IMR-90 (cell line): ENCODE results near the gene INAVA. TPM values are rescaled to one million over a fixed set of nuclear protein-coding genes. Genes with fewer than 3 reads are reported as not detected.

Source experiments
- ATAC-seq: fragments of 200-7000 bp; cut with Tn5 transposase; 2 replicates; pipeline ENCODE4 v1.9.1; 2020; ENCODE audit warnings: low read depth, mild to moderate bottlenecking, moderate library complexity
- BruUV-seq: library from RNA; stranded (reverse); fragments of 400-500 nt; replicated peaks from 2 replicates; lab custom pipeline; 2021; lab: Mats Ljungman, UMichigan
- CTCF ChIA-PET: fragments of 300-600 bp; formaldehyde crosslinking; extraction: SDS; loops from one replicate; lab custom pipeline; 2021; ENCODE audit warnings: antibody characterized with exemption; lab: Yijun Ruan, JAX
- POLR2A ChIA-PET: fragments of 300-600 bp; sonication (Branson Sonifier 250); formaldehyde crosslinking; loops from one replicate; lab custom pipeline; 2022; ENCODE audit warnings: antibody characterized with exemption; ENCODE audit not compliant: unreplicated experiment; lab: Charles Lee
- DNase-seq: peaks from one replicate; pipeline ENCODE4 v3.0.0; 2013
- H2AFZ ChIP-seq: replicated peaks from 2 replicates; pipeline ENCODE3; 2013; ENCODE audit warnings: low read length, mild to moderate bottlenecking; ENCODE audit not compliant: poor library complexity
- H2AK5ac ChIP-seq: 2 replicates; pipeline ENCODE4 v1.6.1; 2013; ENCODE audit warnings: low read depth, low read length, inconsistent platforms
- H2AK9ac ChIP-seq: replicated peaks from 2 replicates; pipeline ENCODE3; 2013; ENCODE audit warnings: mild to moderate bottlenecking, low read depth, low read length, moderate library complexity; ENCODE audit not compliant: poor library complexity
- H2BK120ac ChIP-seq: 2 replicates; pipeline ENCODE4 v1.6.1; 2013; ENCODE audit warnings: low read depth, low read length, inconsistent platforms
- H2BK15ac ChIP-seq: 3 replicates; pipeline ENCODE4 v1.6.1; 2013; ENCODE audit warnings: low read depth, low read length, inconsistent platforms
- H2BK20ac ChIP-seq: 2 replicates; pipeline ENCODE4 v1.6.1; 2013; ENCODE audit warnings: low read depth, mild to moderate bottlenecking, inconsistent platforms, low read length, moderate library complexity
- H2BK5ac ChIP-seq: 2 replicates; pipeline ENCODE4 v1.6.1; 2013; ENCODE audit warnings: mild to moderate bottlenecking, low read depth, low read length, inconsistent platforms; ENCODE audit not compliant: poor library complexity, severe bottlenecking
- H3K14ac ChIP-seq: replicated peaks from 2 replicates; pipeline ENCODE4 v1.6.1; 2013; ENCODE audit warnings: low read depth, low read length, inconsistent platforms
- H3K18ac ChIP-seq: 2 replicates; pipeline ENCODE4 v1.6.1; 2013; ENCODE audit warnings: low read depth, low read length, control low read depth
- H3K23ac ChIP-seq: 2 replicates; pipeline ENCODE4 v1.6.1; 2013; ENCODE audit warnings: low read depth, low read length, inconsistent platforms
- H3K27ac ChIP-seq: 2 replicates; pipeline ENCODE4 v1.5.1; 2013; ENCODE audit warnings: mild to moderate bottlenecking, control low read depth, low read length; ENCODE audit not compliant: insufficient read depth
- H3K27me3 ChIP-seq: 2 replicates; pipeline ENCODE4 v1.6.1; 2013; ENCODE audit warnings: low read length; ENCODE audit not compliant: control insufficient read depth, insufficient read depth
- H3K36me3 ChIP-seq: 2 replicates; pipeline ENCODE4 v1.6.1; 2013; ENCODE audit warnings: low read length, mixed read lengths; ENCODE audit not compliant: control insufficient read depth, insufficient read depth
- H3K4ac ChIP-seq: 2 replicates; pipeline ENCODE4 v1.6.1; 2013; ENCODE audit warnings: low read depth, low read length, inconsistent platforms
- H3K4me1 ChIP-seq: 2 replicates; pipeline ENCODE4 v1.6.1; 2013; ENCODE audit warnings: low read length, mixed read lengths; ENCODE audit not compliant: control insufficient read depth, insufficient read depth
- H3K4me2 ChIP-seq: 2 replicates; pipeline ENCODE4 v1.6.1; 2013; ENCODE audit warnings: low read depth, mild to moderate bottlenecking, control low read depth, low read length, moderate library complexity
- H3K4me3 ChIP-seq: 2 replicates; pipeline ENCODE4 v1.5.1; 2013; ENCODE audit warnings: low read depth, mild to moderate bottlenecking, control low read depth, low read length, moderate library complexity; ENCODE audit not compliant: insufficient read depth
- H3K56ac ChIP-seq: 2 replicates; pipeline ENCODE4 v1.6.1; 2013; ENCODE audit warnings: low read length, inconsistent platforms; ENCODE audit not compliant: insufficient read depth; ENCODE audit errors: extremely low read depth
- H3K79me1 ChIP-seq, 2 experiments: 2 replicates each; pipeline ENCODE4 v1.6.1; 2013; ENCODE audit warnings: low read length in 2 of 2, inconsistent platforms in 1 of 2, low read depth in 1 of 2
- H3K9ac ChIP-seq: 2 replicates; pipeline ENCODE4 v1.6.1; 2013; ENCODE audit warnings: low read depth, low read length, control low read depth
- H3K9me1 ChIP-seq: 2 replicates; pipeline ENCODE4 v1.6.1; 2013; ENCODE audit warnings: low read length, inconsistent platforms; ENCODE audit not compliant: insufficient read depth
- H3K9me3 ChIP-seq: 2 replicates; pipeline ENCODE4 v1.6.1; 2013; ENCODE audit warnings: low read length; ENCODE audit not compliant: control insufficient read depth, insufficient read depth
- H4K20me1 ChIP-seq: 2 replicates; pipeline ENCODE4 v1.6.1; 2013; ENCODE audit warnings: low read length, inconsistent platforms; ENCODE audit not compliant: insufficient read depth
- H4K5ac ChIP-seq: 2 replicates; pipeline ENCODE4 v1.6.1; 2013; ENCODE audit warnings: mild to moderate bottlenecking, low read depth, low read length, control low read depth
- H4K8ac ChIP-seq, 2 experiments: 2 replicates each; pipeline ENCODE4 v1.6.1; 2013; ENCODE audit warnings: low read depth in 2 of 2, low read length in 2 of 2, control low read depth in 1 of 2, inconsistent platforms in 1 of 2
- H4K91ac ChIP-seq: 2 replicates; pipeline ENCODE4 v1.6.1; 2013; ENCODE audit warnings: low read depth, low read length, inconsistent platforms; ENCODE audit not compliant: insufficient read depth
- CHD1 ChIP-seq: IDR thresholded peaks from 2 replicates; pipeline ENCODE4 v1.6.1; 2012; ENCODE audit warnings: low read depth, low read length, improper control_type of control experiment
- WGBS, 2 experiments: methylation state at CpG; one replicate each; pipeline versions ENCODE4 v1.1.5 to v1.1.7; 2013; ENCODE audit warnings: missing lambda C conversion rate in 2 of 2; ENCODE audit not compliant: insufficient read length in 1 of 2; ENCODE audit errors: extremely low coverage in 2 of 2; 5-methylcytosine and 5-hydroxymethylcytosine counted together
- dilution Hi-C: fragments of 300-500 bp; cut with HindIII; formaldehyde crosslinking; loops from one replicate; pipeline ENCODE4 v1.14.3; 2018; ENCODE audit warnings: low sequenced_read_pairs; ENCODE audit not compliant: unreplicated experiment
- in situ Hi-C: fragments of 300-500 bp; cut with MboI; formaldehyde crosslinking; loops from 3 replicates; pipeline ENCODE4 v1.14.3; 2019; ENCODE audit warnings: low sequenced_read_pairs, inconsistent platforms, mixed read lengths
- intact Hi-C: fragments of 100-400 bp; cut with micrococcal nuclease; formaldehyde crosslinking; loops from 2 replicates; pipeline ENCODE4 v1.10.0; 2022
- polyA plus RNA-seq, 3 experiments: library from polyadenylated mRNA; depleted of rRNA; stranded (reverse); fragments of >200 nt; gene quantifications; 2 replicates each; pipeline ENCODE4 v1.2.3, GENCODE V29; 2012; ENCODE audit warnings: low replicate concordance in 1 of 3
- total RNA-seq: library from RNA; depleted of rRNA; stranded (reverse); fragments of >200 nt; gene quantifications from 2 replicates; pipeline ENCODE4 v1.2.3, GENCODE V29; 2012

INAVA gene
- total and polyA plus RNA-seq, 2 of the 4 experiments (the other 2 are of a cell fraction): under 0.01 to 0.07 TPM

GRCh38 chr1:200877010-200877409, 17.7 kb upstream of the INAVA start:
- Histone ChIP-seq H3K27me3 (peaks cover 74% of the 10 kb centered on the region), H3K56ac (no peak overlapping the region), H2BK20ac (no peak overlapping the region), H3K79me1 (no peaks in the 10 kb centered on the region), H3K27ac (no peak overlapping the region), H3K4me1 (peaks cover 6% of the 10 kb centered on the region), H3K9ac (no peak overlapping the region), H4K20me1 (no peaks in the 10 kb centered on the region), H4K5ac (no peak overlapping the region), H2BK120ac (no peak overlapping the region), H3K9me1 (no peaks in the 10 kb centered on the region; the same call in 1 of the 2 replicates), H4K91ac (no peak overlapping the region), H3K4me2 (no peak overlapping the region), H3K9me3 (no peaks in the 10 kb centered on the region), H3K18ac (no peak overlapping the region), H3K23ac (no peak overlapping the region), H2BK5ac (no peak overlapping the region), H3K4ac (no peak overlapping the region), H2BK15ac (no peak overlapping the region), H2AK5ac (no peak overlapping the region), H2AFZ (no peak overlapping the region), H4K8ac (no peak overlapping the region), H3K4me3 (no peak overlapping the region), H2AK9ac (no peak overlapping the region), H3K36me3 (no peaks in the 10 kb centered on the region), H3K14ac (no peak overlapping the region)
- ChIA-PET CTCF (interaction anchor here (0.6 to 0.7 kb wide), 3 partner anchors 12 to 202 kb away, joined by 3 read pairs; no protein-coding TSS in a partner anchor), POLR2A (no interaction called here)
- no peak for TF ChIP-seq CHD1
- ATAC-seq (no peak), DNase-seq (no peak)
- BruUV-seq: no TSS peak
- intact Hi-C loops: no loop called here
- WGBS, 2 experiments: no CpG with 5 or more reads among the region's 3 CpGs
- in situ Hi-C loops: no loop called here
- dilution Hi-C loops: no loop called here
